GM21737 (cell line): Measurements from ENCODE around the gene ZDHHC14.
"Not testable (repeated sequence)": the region's sequence is repeated elsewhere in the genome, so short reads cannot be mapped to it uniquely, and the experiment has no call there.

Experiments used
- ATAC-seq: cut with Tn5 transposase; IDR thresholded peaks from one replicate; pipeline ENCODE4 v1.9.1; 2021; ENCODE audit warnings: mild to moderate bottlenecking, moderate library complexity; ENCODE audit not compliant: unreplicated experiment

Gene ZDHHC14

DNA sequence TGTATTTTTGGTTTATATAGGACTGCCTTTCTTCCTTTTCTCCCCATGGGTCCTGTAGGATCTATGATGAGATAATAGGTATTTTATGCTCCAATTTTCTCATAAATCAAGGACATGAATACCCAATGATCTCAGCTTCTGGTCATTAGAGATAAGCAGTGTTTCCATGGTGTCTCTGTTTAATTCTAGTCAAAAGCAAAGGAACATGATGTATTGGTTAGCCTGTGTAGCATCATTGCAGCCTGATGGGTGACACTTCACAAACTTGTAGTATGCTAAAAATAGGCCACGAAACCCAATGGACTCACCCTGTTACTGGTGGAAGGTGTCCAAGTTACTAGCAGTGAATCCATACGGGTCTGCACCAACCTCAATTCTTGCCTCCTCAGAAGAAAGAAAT, 325.9 kb downstream of the ZDHHC14 start:
- ATAC-seq, result no peak

DNA sequence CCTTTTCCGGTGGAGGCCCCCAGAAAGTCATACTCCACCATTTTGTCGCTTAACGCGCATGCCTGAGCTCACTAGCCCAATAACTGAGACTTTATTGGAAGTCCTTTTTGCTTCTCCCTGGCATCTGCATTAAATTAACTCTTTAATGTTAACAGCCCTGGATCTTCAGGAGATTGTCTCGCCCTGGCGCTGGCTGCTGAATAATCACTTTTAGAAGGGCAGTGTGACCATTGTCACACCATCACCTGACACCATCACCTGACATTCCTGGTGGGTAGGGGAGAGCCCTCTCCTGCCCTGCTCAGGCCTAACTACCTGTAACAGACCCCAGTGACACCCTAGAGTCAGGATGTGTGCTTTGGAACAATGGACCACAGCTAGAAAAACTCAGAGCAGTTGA, 326.6 kb downstream of the ZDHHC14 start:
- no peak for ATAC-seq

DNA sequence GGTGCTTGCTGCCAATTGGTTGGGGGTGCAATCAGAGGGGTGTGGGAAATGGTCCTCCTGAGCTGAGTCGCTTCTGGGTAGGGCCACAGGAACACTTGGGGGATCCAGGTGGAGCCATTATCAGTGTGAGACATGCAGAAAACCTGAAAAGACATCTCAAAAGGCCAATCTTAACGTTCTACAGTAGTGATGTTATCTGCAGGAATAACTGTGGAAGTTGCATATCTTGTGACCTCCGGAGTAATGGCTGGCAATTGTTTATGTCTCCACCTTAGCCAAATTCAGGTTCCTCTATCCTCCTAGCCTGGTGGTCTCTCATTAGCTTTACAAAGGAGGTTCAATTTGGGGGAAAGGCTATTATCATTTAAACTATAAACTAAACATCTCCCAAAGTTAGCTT, 327.2 kb downstream of the ZDHHC14 start:
- ATAC-seq, result no peak

DNA sequence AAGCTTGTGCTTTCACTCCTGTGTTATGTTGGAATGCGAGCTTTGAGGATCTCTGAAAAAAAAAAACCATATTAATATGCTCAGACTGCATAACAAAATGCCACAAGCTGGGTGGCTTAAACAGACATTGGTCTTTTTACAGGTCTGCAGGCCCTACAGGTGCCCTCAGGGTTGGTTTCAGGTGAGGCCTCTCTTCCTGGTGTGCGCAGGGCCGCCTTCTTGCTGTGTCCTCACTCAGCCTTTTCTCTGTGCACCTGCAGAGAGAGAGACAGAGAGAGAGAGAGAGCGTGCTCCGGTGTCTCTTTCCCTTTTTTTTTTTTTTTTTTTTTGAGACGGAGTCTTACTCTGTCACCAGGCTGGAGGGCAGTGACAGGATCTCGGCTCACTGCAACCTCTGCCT, 327.9 kb downstream of the ZDHHC14 start:
- no peak for ATAC-seq

DNA sequence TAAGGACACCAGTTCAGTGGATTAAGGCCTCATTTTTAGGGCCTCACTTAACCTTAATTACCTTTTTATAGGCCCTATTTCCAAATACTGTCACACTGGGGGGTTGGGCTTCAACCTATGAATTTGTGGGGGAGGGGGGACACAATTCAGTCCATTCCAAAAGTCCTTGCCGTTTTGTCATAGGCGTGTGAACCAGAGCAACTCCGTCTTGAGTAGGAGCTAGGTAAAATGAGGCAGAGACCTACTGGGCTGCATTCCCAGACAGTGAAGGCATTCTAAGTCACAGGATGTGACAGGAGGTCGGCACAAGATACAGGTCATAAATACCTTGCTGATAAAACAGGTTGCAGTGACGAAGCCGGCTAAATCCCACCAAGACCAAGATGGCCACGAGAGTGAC, 328.6 kb downstream of the ZDHHC14 start:
- no peak for ATAC-seq

DNA sequence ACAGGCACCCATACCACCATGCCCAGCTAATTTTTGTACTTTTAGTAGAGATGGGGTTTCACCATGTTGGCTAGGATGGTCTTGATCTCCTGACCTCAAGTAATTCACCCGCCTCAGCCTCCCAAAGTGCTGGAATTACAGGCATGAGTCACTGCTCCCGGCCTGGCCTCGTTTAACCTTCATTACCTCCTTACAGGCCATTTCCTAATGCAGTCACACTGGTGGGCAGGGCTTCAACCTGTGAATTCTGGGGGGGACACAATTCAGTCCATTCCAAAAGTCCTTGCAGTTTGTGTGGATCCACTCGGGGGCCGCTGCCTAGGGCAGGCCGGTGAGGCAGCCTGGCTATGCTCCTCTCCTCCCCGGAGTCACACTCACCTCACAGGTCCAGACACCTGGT, 329.6 kb downstream of the ZDHHC14 start:
- ATAC-seq, result no peak

DNA sequence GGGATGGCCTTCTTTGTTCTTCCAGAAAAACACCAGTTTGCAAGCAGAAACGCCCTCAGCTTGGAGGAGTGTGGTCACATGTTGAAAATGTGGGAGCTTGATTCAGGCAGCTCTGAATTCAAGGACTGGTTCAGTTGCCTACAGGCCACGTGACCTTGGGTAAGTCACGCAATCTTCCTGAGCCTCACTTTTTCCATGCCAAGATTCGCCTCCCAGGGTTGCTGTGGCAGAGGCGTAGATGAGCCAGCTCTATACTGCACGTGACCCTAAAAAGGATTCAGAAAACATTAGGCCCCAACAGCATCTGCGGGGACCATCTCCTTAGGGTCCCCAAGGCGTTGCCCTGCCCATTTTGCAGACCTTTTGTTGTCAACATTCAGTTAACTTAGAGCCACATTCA, 330.1 kb downstream of the ZDHHC14 start:
- ATAC-seq, result no peak

DNA sequence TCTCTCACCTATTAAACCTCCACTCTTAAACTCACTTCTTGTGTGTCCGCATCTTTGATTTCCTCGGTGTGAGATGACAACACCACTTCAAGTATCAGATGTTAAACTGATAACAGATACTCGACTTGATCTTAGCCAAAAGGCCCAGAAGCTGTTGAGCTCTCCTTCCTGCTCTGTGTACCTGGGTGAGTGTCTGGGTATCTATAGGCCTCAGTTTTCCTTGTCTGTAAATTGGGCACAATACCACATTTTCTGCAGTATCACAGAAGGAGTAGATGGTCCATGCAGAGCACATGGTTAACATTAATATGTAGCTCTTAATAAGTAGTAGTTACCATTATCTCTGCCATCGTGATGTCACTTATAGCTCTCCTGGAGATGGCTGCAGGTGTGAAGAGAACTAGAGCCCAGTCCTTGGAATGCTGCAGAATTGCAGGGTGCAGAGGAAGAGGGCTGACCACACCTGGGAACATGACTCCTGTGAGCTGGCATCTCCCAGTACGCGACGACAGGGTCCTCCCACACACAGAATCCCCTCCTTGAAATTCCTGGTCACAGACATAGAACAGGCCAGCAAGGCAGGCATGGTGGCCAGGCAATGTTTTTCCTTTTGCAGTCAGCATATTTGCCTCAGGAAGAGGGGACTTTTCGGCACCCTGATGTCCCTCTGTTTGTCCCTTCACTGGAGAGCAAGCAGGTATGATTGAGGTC, 331.8 kb downstream of the ZDHHC14 start:
- no peak for ATAC-seq

DNA sequence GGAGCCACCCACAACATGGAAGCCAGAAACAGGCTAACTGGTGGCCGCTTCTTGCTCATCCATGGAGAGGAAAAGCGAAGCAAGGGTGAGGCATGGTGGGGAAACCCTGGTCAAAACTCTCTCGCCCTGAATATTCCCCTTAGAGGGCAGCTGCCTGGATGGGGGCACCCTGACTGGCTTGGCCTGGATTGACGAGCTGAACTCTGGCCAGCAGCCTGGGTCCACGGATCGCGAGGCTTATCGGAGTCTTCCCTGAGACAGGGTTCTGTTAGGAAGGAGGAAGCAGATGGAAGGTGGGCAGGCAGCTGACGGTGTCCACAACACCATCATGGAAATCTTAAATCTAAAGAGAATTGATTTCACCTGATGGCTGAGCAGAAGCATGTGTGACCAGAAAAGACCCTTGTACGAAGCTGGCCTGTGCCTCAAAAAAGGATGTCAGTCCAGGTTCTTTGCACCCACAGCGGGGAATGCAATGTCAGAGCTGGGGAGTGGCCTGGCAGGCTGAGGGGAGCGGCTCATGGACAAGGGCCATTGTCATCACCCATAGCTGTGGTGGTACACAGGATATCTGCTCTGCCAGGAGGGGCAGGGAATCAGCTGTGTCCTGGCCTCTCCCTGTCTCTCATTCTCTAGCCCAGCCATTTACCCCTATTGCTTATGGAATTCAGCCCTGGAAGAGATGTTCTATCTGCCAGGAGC, 332.6 kb downstream of the ZDHHC14 start:
- ATAC-seq, result no peak

DNA sequence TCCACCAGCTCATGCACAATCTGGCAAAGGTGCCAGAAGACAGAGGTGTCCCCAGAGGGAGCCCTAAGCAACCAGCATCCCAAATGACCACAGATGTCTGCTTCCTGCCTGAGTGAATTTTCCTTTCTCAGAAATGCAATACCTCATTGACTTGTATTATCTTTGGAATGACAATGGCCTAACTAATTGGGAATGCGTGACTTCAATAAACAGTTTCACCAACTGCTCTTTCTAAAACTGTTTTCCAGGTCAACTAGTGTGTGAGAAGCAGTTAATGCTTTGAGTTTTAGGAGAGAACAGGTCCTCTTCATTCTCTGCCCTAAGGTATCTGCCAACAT, 333.1 kb downstream of the ZDHHC14 start:
- no peak for ATAC-seq

DNA sequence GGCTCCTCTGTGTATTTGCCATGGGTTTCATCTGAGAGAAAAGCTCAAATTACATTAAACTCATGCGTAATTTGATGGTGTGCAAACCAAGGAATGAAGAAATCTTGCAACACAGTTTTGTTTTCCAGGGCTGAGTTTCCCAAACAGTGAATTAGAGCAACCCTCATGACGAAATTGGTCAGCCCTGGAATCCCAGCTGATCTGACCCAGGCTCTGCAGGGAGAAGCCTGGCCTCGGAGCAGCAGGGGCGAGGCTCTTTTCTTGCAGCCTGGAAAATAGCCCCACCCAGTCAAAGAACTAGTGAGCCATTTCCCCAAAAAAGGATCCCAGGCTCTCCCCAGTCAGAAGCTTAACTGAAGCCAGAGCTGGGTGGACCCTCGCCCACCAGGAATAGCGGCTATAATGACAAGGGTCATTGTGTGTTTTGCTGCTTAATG, 334.8 kb downstream of the ZDHHC14 start:
- ATAC-seq, result no peak

DNA sequence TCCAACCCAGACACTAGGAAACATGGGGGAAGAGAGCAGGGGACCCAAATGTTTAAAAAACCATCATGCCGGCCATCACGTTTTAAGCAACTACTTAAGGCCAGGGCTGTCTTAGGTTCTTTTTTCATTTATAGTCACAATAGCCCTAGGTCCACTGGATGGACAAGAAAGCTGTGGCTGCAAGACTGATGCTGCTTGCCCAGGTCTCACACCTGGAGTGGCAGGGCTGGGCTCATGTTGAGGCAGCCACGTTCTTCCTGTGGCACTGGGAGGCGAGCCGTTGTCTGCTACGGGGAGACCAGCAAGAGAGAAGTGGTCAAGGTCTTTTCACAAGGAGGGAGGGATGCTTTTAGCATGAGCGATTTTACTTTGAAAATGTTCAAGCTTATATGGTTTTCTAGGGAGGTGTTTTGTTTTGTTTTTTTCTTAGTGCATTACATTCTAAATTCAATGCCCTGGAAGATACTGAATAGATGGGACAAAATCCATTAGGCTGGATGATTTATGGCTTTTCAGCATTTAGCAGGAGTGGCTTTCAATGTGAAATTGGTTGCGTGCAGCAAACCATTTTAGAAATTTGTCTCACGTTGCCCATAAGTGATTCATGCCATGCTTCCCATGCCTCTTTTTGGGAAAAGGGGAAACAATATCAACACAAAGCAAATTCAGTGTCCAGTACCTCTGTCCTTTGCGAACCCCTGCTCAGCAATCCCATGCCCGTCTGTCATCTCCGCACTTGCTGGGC, 335.4 kb downstream of the ZDHHC14 start:
- ATAC-seq, result no peak

DNA sequence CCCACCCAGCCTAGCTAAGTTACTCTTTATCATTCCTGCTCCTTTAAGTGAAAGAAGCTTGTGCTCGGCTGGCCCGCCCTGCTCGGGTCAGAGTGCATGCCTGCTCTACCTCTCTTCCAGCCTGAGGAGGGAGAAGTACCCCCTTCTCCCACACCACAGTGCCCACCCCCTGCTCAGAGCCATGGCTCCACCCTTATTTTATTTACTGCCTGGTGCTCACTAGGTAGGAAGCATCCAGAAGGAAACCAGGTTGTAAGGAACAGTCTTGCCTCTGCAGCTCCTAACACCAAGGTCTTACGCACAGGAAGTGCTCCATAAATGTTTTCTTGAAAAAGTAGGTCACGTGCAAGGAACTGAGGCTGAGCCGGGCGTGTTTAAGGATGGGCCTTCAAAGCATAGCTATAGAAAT, 336.4 kb downstream of the ZDHHC14 start:
- no peak for ATAC-seq

DNA sequence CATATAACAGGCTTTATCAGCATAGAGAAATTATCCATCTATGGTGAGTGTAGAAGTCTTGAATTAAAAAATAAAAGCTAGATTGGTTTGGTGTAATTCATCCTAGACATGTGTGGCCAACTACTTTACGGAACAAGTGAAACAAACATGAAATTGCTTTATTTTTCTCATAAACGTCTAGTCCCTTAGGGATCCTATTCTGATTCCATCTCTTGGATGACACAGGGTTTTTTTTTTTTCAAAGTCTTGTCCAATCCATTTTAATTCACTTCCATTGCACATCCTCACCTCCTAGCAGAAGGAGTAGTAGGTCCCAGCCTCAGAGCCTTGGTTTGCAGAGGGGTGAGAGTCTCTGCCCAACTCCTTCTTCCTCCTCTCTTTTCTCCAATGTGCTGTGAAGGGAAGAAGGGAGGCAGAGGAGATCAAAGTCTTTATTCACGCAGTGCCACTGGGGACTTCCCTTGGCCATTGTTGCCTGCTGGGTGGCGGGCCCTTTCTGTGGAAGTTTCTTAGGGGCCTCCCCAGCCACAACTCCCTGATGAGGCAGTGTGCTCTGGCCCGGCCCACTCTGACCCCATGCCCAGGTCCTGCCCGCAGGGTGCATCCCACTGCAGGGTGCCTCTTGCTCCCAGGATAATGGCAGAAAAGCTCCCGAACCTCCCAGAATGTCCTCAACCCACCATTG, 337.7 kb downstream of the ZDHHC14 start:
- ATAC-seq, result no peak

DNA sequence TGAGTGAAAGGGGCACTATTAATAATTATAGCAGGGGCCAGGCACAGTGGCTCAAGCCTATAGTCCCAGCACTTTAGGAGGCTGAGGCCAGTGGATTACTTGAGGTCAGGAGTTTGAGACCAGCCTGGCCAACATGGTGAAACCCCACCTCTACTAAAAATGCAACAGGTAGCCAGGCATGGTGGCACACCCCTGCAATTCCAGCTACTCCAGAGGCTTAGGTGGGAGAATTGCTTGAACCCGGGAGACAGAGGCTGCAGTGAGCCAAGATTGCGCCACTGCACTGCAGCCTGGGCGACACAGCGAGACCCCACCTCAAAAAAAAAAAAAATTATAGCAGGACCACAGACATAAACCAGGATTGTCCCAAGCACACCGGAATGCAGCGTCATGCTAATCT, 340.0 kb downstream of the ZDHHC14 start:
- not testable (repeated sequence) for ATAC-seq

DNA sequence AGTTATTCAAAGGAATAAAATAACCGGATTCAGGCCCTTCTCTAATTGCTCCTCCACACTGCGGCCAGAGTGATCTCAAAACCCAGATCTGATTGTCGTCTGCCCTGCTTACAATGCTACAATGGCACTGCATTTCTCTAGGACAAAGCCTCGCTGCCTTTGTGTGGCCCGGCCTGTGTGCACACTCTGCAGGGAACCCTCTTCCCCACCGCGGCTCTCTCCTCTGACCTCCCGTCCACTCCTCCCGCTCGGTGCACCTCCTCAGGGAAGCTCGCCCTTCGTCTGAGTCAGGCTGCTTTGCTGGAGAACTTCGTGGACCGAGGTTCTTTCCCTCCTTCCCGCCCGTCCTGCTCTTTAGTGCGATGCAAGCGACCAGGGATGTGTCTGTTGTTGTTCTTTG, 340.4 kb downstream of the ZDHHC14 start:
- ATAC-seq, result no peak

DNA sequence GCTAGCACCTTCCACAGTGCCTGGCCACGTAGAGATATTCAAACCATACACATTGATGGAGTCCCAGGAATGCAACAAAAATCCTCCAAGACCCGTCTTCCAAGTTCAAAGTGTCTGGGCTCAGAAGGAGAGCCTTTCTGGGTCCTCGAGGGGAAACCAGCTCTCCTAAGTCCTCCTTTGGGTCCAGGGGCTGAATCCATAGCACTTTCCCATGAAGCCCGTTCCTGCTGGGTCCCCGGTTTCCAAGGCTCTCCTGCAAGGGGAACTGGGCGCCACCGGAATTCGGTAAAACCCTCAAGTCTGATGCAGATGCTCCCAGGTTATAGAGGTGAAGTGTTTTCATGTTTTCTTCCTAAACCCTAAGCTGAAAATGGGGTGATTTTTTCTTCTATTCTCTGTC, 340.8 kb downstream of the ZDHHC14 start:
- no peak for ATAC-seq

DNA sequence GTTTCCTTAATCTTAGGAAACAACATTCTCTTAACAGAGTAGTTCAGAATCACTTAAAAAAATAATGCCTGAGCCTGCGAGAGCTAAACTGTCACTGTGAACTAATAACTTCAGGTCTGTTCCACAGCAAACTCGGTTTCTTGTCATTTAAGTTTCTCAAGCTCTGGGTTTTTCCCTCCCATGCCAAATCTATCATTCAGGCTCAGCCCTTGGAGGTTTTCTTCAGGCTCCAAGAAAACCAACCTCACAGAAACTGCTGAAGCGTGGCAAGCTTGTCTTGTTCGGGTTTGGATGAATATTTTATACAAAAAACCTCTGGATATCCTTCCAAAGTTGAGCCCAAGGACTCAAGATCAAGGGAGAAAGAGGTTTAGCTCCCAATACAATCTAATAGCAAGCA, 342.4 kb downstream of the ZDHHC14 start:
- no peak for ATAC-seq

DNA sequence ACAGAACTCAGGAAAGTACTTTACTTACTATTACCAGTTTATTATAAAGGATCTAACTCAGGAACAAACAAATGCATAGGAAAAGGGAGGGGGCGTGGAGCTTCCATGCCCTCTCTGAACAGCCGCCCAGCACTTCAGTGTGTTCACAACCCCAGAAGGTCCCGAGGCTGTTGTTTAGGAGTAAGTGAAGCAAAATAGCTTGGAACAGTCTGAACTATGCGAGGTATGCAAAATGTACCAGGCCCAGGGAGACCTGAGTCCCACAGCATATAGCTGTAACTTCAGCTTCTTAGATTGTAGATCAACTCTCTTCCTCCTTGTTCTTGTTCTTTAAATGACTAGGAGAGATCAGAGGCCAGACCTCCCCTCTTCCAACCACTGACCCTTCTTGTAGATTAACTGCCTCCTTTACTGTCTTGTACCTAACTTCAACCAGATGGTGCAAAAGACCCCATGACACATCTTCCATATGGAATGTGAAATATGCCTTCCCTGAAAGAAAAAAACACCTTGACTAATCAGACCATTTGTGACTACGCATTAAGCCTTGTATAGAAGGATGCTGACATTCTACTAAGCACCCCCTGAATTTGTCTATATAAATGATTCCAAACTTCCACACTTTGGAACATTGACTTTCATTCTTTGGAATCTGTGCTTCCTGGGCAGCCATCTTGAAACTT, 343.3 kb downstream of the ZDHHC14 start:
- no peak for ATAC-seq

DNA sequence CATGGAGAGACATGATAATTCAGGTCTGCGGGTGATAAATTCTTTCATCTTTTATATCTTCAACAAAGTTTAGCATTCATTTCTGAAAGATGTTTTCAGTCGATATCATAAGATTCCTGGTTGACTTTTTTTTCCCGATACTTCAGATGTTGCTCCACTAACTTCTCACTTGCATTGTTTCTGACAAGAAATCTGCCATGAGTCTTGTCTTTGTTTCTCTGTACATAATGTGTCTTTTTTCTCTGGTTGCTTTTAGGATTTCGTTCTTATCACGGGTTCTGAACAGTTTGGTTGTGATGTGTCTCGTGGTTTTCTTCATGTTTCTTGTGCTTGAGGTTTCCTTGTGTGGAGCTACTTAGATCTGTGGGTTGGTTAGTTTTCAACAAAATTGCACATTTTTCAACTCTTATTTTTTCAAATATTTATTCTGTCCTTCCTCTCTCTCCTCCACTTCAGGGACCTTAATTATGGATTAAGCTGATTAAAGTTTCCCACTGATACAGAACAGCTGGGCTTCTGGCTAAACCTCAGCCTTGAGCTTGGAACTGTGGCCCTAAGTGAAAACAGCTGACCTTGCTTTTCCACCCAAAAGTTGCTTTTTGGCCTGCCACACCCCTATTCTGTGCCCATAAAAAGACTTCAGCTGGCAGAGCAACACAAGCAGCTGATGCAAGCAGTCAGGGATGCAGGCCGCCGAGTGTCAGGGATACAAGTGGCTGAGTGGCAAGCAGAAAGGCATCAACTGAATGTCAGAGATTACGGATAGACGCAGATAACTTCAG, 344.2 kb downstream of the ZDHHC14 start:
- ATAC-seq, result no peak
